Pancreas (tissue), 10 donors: ENCODE results near the gene OR52E6. TPM values are rescaled to one million over a fixed set of nuclear protein-coding genes. Genes with fewer than 3 reads are reported as not detected.

Source experiments
- ATAC-seq, 4 donors: fragments of 200-7000 bp; cut with Tn5 transposase; one replicate each; pipeline versions ENCODE4 v1.8.0 to v1.9.1; 2020; ENCODE audit warnings: mild to moderate bottlenecking in 4 of 4, moderate library complexity in 4 of 4
- DNase-seq, 6 donors: peaks; one replicate each; pipeline ENCODE4 v3.0.0-alpha.2; 2020
- FAIRE-seq: peaks from 2 replicates; lab custom pipeline; 2012; peaks lifted over from hg19 to GRCh38; lab: Jason Lieb, UNC
- H3K27ac ChIP-seq, 4 donors: fragments of 200-600 bp; sonication (generic); 1 replicate in 3 of 4; 2 replicates in 1 of 4; pipeline versions ENCODE4 v1.5.0 to v1.8.0; 2020
- H3K27me3 ChIP-seq, 4 donors: fragments of 200-600 bp; one replicate each; pipeline ENCODE4 v1.8.0; 2021
- H3K36me3 ChIP-seq, 3 donors: fragments of 200-600 bp; sonication (generic) in 1 of 3; one replicate each; pipeline versions ENCODE4 v1.5.0 to v1.8.0; 2020 to 2021
- H3K4me1 ChIP-seq, 3 donors: fragments of 200-600 bp; one replicate each; pipeline ENCODE4 v1.8.0; 2021
- H3K4me3 ChIP-seq, 4 donors: fragments of 200-600 bp; sonication (generic) in 2 of 4; one replicate each; pipeline versions ENCODE4 v1.5.0 to v1.8.0; 2020 to 2021
- H3K9me3 ChIP-seq, 4 donors: fragments of 200-600 bp; one replicate each; pipeline ENCODE4 v1.8.0; 2021
- CTCF ChIP-seq, 4 donors: fragments of 200-600 bp; sonication (generic) in 3 of 4; IDR thresholded peaks; one replicate each; pipeline versions ENCODE4 v1.5.0 to v1.8.0; 2021; ENCODE audit warnings: antibody characterized with exemption in 4 of 4
- WGBS, 2 donors: extraction: QIAGEN DNeasy Blood & Tissue Kit; methylation state at CpG; one replicate each; pipeline ENCODE4 v1.1.7; 2013; 5-methylcytosine and 5-hydroxymethylcytosine counted together
- intact Hi-C, 3 donors: fragments of 100-400 bp; cut with DNase I; formaldehyde crosslinking; loops; one replicate each; pipeline versions ENCODE4 v1.11.1 to v1.14.2; 2022
- polyA plus RNA-seq, 2 donors: library from polyadenylated mRNA; stranded (reverse); fragments of 200-250 nt; gene quantifications; one replicate each; pipeline ENCODE4 v1.2.3, GENCODE V29; 2013
- total RNA-seq, 6 donors: library from RNA; stranded (reverse); fragmentation: NEBNext Ultra II Directional in 4 of 6; extraction: Animal tissue kit (Norgen Biotek cat#: 25700) in 4 of 6; gene quantifications; one replicate each; pipeline versions ENCODE4 v1.2.1 to v1.2.4, GENCODE V29; 2021 to 2023
- donor health status: healthy with polysubstance abuse.
- donor health status: DM: no; HTN: no; CAD: no; lungs with moderate emphysema.
- donor health status: DM: no; HTN: no; CAD: no.
- donor health status: control.
- donor health status: control.
- donor health status: Bipolar disorder and iron deficiency.
- donor health status: DM: yes; HTN: yes; CAD: no.
- donor health status: DM: no; HTN: no; CAD: no.
- donor health status: DM: no; HTN: no; CAD: no.
- donor health status: DM: yes; HTN: yes; CAD: no.

Gene OR52E6
- total and polyA plus RNA-seq, 8 donors: not detected

- intact Hi-C loops: no loop called here
- no peak for FAIRE-seq
- no peak within 1 kb of the TSS for H3K27ac ChIP-seq
Measured at GRCh38 chr11:5880329-5880728, 38.6 kb upstream of the OR52E6 start, which contains the start of gene OR52E4. TSS of gene OR52E4 (plus strand) at chr11:5880629. CDS start at chr11:5884293, 3,664 bp downstream.

GRCh38 chr11:5878564-5878963, 36.9 kb upstream of the OR52E6 start:
- Histone ChIP-seq H3K4me1 (no peaks in the 10 kb centered on the region), H3K4me3 (no peak overlapping the region), H3K27me3 (peaks cover 0 to 5% (median 0%) of the 10 kb centered on the region in 4 donors), H3K27ac (no peak overlapping the region), H3K9me3 (no peaks in the 10 kb centered on the region), H3K36me3 (no peaks in the 10 kb centered on the region)
- TF ChIP-seq CTCF (IDR thresholded peaks at IDR 0.05): no peak
- intact Hi-C loops: no loop called here
- DNase-seq (no peak), ATAC-seq (no peak), FAIRE-seq (no peak)
- 59 to 62% methylated on average over 2 of the region's 2 CpGs for WGBS, 2 donors

More at GRCh38 chr11:5880329-5880728, 38.6 kb upstream of the OR52E6 start, which contains the start of gene OR52E4:
- Histone ChIP-seq H3K36me3 (no peaks in the 10 kb centered on the region), H3K27me3 (peaks cover 0 to 5% (median 0%) of the 10 kb centered on the region in 4 donors), H3K9me3 (no peaks in the 10 kb centered on the region), H3K4me3 (no peak within 1 kb of the TSS), H3K4me1 (no peaks in the 10 kb centered on the region)
- TF ChIP-seq CTCF (IDR thresholded peaks at IDR 0.05): no peak
- DNase-seq (no peak), ATAC-seq (no peak)
- 57 to 77% methylated on average over 4 of the region's 4 CpGs for WGBS, 2 donors

GRCh38 chr11:5865826-5866225, 24.1 kb upstream of the OR52E6 start:
- no peaks in the 10 kb centered on the region for H3K4me1 ChIP-seq
- DNase-seq (no peak), FAIRE-seq (no peak), ATAC-seq (no peak)
- H3K27me3 ChIP-seq: no peaks in the 10 kb centered on the region
- no peaks in the 10 kb centered on the region for H3K36me3 ChIP-seq
- H3K9me3 ChIP-seq: no peaks in the 10 kb centered on the region
- intact Hi-C loops: no loop called here
- H3K27ac ChIP-seq: no peak overlapping the region
- TF ChIP-seq CTCF (IDR thresholded peaks at IDR 0.05): no peak
- WGBS, 2 donors: 66 to 67% methylated on average over 2 of the region's 2 CpGs
- H3K4me3 ChIP-seq: no peak overlapping the region

GRCh38 chr11:5857590-5857989, 15.9 kb upstream of the OR52E6 start, which contains the start of gene OR52E8:
TSS of gene OR52E8 (minus strand) at chr11:5857690. CDS start at chr11:5857690, 0 bp downstream.
- ATAC-seq (no peak), FAIRE-seq (no peak), DNase-seq (no peak)
- Histone ChIP-seq H3K4me1 (no peaks in the 10 kb centered on the region), H3K4me3 (no peak within 1 kb of the TSS), H3K27ac (no peak within 1 kb of the TSS), H3K36me3 (no peaks in the 10 kb centered on the region), H3K9me3 (no peaks in the 10 kb centered on the region), H3K27me3 (no peaks in the 10 kb centered on the region)
- TF ChIP-seq CTCF (IDR thresholded peaks at IDR 0.05): no peak
- intact Hi-C loops: no loop called here
- 78 to 88% methylated on average over 3 of the region's 3 CpGs for WGBS, 2 donors

- no peak for DNase-seq
- H3K27ac ChIP-seq: no peak overlapping the region
- H3K4me3 ChIP-seq: no peak overlapping the region
Measured at GRCh38 chr11:5851002-5851401, 9.3 kb upstream of the OR52E6 start.

More at GRCh38 chr11:5851002-5851401, 9.3 kb upstream of the OR52E6 start:
- ATAC-seq: no peak
- Histone ChIP-seq H3K9me3 (no peaks in the 10 kb centered on the region), H3K36me3 (no peaks in the 10 kb centered on the region), H3K27me3 (no peaks in the 10 kb centered on the region), H3K4me1 (no peaks in the 10 kb centered on the region)
- TF ChIP-seq CTCF (IDR thresholded peaks at IDR 0.05): no peak
- 56 to 81% methylated on average over 1 of the region's 1 CpG for WGBS, 2 donors
- intact Hi-C loops: no loop called here
- no peak for FAIRE-seq
